ENCODE results near the gene CARD8.

- TF ChIP-seq, protein P1, sequence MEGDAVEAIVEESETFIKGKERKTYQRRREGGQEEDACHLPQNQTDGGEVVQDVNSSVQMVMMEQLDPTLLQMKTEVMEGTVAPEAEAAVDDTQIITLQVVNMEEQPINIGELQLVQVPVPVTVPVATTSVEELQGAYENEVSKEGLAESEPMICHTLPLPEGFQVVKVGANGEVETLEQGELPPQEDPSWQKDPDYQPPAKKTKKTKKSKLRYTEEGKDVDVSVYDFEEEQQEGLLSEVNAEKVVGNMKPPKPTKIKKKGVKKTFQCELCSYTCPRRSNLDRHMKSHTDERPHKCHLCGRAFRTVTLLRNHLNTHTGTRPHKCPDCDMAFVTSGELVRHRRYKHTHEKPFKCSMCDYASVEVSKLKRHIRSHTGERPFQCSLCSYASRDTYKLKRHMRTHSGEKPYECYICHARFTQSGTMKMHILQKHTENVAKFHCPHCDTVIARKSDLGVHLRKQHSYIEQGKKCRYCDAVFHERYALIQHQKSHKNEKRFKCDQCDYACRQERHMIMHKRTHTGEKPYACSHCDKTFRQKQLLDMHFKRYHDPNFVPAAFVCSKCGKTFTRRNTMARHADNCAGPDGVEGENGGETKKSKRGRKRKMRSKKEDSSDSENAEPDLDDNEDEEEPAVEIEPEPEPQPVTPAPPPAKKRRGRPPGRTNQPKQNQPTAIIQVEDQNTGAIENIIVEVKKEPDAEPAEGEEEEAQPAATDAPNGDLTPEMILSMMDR (IDR thresholded peaks at IDR 0.05; ENCODE audit: insufficient read depth, low read length, poor library complexity, severe bottlenecking): no peak
- no peak for TF ChIP-seq EZH2phosphoT487 (conservative IDR thresholded peaks at IDR 0.05; ENCODE audit: low read length)
Observed at GRCh38 chr19:48230555-48231129, 25.1 kb downstream of the CARD8 start.

Data from SU-DHL-6 (cell line).